AG08395 (cell line): ENCODE results near the gene GCC2.
"Not testable (repeated sequence)": the region's sequence is repeated elsewhere in the genome, so short reads cannot be mapped to it uniquely, and the experiment has no call there.

Source experiments
- DNase-seq: peaks from one replicate; pipeline ENCODE4 v3.0.0; 2012; ENCODE audit warnings: mixed read lengths, low spot score

The GCC2 gene

DNA sequence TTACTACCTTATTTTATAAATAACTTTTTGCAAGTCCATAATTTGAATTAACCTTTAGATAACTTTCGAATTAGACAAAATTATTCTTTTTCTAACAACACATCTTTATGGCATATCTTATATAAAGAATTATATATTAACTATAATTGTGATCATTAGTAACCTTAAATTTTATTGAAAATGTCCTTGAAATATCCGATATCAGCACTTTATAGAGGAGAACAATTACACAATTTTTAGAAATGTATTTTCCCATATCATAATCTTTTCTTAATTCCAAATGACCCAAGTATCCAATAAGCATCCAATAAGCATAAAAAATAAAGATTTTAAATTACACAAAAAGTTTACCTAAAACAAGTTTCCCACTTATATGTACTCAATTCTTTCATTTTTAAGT lies 7.3 kb upstream of the GCC2 start:
- DNase-seq = no peak

DNA sequence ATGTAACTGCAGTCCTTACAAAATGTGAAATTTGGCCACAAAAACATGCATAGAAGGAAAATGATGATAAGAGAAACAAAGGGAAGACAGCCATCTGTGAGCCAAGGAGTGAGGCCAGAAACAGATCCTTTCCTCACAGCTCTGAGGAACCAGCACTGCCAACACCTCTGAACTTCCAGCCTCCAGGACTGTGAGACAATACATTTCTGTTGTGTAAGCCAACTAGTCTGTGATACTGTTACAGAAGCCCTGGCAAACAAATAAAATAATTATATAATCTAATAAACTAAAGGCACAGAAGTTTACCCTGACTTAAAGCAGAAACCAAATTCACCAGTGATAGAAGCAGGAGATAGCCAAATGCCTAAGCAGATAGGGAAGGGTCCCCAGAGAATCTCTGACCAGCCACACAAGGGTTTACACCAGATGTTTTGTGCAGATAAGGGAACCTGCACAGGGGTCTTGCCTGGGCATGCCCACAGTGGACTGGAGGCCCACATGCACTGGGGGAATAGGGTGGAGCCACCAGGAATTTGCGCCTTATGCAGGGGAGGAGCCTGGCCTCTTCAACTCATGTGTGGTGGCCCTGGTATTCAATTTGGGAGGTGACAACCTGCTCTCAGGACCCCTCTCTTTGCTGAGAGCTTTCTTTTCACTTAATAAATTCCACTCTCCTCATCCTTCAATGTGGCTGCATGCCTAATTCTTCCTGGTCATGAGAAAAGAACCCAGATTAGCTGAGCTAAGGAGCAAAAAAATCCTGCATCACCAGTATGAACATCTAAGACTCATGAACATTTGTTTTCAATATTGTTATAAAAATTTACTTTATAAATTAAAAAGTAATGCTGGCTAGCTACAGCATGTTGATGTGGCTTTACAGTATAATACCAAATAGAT lies 3.8 kb upstream of the GCC2 start:
- DNase-seq = no peak

GRCh38 chr2:108446703-108447102 lies 2.3 kb upstream of the GCC2 start:
- DNase-seq = no peak

- no peak for DNase-seq
Measured at GRCh38 chr2:108447947-108448677, 894 bp upstream of the GCC2 start.

- peak; percentile 33 for DNase-seq
Measured at GRCh38 chr2:108449410-108450130, 564 bp downstream of the GCC2 start.

GRCh38 chr2:108450863-108451262 lies 1.9 kb downstream of the GCC2 start:
- DNase-seq = no peak

GRCh38 chr2:108451976-108452375 lies 3.0 kb downstream of the GCC2 start:
- DNase-seq = no peak

DNA sequence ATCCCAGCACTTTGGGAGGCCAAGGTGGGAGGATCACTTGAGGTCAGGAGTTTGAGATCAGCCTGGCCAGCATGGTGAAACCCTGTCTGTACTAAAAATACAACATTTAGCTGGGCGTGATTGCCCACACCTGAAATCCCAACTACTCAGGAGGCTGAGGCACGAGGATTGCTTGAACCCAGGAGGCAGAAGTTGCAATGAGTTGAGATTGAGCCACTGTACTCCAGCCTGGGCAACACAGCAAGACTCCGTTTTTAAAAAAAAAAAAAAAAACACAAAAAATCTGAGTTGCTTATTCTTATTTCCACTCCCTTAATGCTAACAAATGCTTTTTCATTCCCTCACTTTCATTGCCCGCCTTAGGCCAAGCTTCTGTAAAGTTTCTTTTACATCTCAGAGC lies 4.5 kb downstream of the GCC2 start:
- not testable (repeated sequence) for DNase-seq

- no peak for DNase-seq
Measured at GRCh38 chr2:108454440-108454839, 5.4 kb downstream of the GCC2 start.

DNA sequence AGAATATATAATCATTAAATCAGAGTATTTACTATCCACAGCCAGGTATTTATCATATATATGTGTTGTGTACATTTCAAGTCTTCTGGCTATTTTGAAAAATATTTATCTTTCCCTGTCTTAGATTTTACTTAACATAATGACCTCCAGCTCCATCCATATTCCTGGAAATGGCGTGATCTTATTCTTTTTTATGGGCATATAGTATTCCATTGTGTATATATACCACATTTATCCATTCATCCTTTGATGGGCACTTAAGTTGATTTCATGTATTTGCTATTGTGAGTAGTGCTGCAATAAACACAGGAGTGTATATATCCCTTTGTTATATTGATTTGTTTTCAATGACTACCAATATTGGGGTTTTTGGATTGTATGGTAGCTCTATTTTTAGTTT lies 6.6 kb downstream of the GCC2 start:
- no peak for DNase-seq

DNA sequence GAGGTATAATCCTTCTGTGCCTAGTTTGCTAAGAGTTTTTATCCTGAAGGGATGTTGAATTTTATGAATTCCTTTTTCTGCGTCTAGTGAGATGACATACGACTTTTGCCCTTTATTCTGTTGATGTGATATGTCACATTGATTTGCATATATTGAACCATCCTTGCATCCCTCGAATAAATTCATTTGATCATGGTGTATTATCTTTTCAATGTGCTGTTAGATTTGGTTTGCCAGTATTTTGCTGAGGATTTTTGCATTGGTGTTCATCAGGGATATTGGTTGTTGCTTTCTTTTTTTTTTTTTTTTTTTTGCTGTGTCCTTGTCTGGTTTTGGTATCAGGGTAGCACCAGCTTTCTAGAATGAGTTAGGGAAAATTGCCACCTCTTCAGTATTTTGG lies 9.1 kb downstream of the GCC2 start:
- no peak for DNase-seq

GRCh38 chr2:108459441-108459840 lies 10.4 kb downstream of the GCC2 start:
- DNase-seq = no peak

DNA sequence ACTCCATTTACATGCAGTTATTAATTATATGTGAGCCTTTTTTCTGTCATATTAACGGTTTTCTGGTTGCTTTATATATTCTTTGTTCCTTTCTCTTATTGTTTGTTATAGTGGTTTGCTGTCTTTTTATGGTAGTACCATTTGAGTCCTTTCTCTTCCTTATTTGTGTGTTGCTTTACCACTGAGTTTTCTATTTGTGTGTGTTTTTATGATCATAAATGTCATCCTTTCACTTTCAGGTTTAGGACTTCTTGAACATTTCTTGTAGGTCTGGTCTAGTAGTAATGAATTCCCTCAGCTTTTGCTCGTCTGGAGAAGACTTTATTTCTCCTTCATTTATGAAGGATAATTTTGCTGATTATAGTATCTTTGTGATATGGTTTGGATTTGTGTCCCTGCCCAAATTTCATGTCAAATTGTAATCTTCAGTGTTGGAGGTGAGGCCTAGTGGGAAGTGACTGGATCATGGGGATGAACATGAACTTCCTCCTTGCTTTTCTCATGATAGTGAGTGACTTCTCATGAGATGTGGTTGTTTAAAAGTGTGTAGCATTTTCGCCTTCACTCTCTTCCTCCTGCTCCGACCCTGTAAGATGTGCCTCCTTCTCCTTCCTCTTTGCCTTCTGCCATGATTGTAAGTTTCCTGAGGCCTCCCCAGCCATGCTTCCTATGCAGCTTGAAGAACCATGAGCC lies 11.5 kb downstream of the GCC2 start:
- DNase-seq = no peak

DNA sequence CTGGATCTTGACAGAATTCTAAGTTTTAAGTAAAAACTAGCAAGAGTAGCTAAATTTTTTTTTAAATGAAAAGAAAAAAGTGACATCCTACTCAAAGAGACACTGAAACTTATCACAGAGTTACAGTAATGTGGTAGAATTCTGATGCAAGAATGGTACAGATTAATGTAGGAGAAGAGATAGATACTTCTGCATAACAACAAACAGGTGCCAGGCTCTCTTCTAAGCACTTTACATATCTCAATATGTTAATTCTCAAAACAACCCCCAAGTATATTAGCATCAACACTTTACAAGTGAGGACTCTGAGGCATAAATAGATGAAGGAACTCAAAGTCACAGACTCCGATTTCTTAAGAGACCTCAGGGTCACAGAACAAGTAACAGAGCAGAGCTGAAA lies 28.1 kb downstream of the GCC2 start:
- DNase-seq = no peak

DNA sequence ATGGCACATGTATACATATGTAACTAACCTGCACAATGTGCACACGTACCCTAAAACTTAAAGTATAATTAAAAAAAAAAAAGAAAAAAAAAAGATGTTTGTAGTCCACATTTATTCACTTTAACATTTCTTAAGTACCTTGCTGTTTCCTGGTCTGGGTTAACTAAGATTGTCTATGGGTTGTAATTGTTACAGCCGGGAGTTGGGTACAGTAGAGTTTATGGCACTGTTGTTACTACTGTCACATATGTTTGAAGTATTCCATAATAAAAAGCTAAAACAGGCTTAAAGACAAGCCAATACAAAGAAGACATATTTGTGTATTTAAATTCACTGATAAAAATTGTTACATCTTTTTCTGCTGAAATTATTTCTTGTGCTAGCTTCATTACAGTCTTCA lies 36.2 kb downstream of the GCC2 start:
- no peak for DNase-seq

DNA sequence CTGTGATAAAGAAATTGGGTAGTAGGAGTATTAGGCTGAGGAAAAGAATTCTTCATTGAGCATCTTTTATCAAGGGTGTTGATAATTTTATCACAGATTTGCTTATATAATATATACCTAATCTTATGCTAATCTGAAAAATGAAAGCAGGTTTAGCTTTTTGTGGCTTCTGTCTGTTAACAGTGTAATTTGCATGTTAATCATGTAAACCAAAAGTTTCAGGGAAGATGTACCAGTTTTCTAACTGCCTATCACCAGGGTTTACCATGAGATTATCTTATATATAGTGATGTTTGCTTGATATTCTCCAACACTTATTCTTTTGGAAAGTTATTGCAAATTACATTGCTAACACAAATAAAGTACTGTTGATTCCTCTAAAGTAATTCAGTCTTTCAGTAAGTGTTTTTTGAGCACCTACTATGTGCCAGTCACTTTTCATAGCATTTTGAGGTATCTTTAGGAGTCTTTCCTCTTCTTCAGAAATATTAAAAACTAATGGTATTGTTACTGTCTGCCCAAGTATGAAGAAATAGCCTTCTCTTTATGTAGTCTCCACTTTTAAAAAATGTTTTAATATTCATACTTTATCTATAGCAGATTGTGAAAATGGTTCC lies 41.6 kb downstream of the GCC2 start:
- DNase-seq = no peak

- no peak for DNase-seq
Measured at GRCh38 chr2:108491848-108492247, 42.8 kb downstream of the GCC2 start.

- DNase-seq = peak; percentile 44
Measured at GRCh38 chr2:108492364-108492763, 43.4 kb downstream of the GCC2 start.

GRCh38 chr2:108496167-108496566 lies 47.2 kb downstream of the GCC2 start:
- not testable (repeated sequence) for DNase-seq

DNA sequence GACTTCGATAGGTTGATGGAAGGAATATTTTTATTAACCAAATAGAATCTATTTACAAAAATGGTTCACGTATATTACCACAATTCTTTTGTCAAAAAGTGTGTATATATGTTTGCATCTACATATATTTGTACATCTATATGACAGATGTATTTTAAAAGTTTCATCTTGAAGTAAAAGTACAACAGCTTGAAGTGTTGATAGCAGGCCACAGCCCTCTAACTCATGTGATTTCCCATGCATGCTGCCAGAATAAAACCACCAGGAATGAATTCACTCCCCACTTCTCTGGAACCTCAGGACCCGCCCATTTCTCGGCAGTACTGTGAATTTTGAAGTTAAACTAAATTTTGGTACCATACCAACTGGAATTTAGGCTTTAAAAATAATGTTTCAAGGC lies 58.6 kb downstream of the GCC2 start:
- DNase-seq = not testable (repeated sequence)

DNA sequence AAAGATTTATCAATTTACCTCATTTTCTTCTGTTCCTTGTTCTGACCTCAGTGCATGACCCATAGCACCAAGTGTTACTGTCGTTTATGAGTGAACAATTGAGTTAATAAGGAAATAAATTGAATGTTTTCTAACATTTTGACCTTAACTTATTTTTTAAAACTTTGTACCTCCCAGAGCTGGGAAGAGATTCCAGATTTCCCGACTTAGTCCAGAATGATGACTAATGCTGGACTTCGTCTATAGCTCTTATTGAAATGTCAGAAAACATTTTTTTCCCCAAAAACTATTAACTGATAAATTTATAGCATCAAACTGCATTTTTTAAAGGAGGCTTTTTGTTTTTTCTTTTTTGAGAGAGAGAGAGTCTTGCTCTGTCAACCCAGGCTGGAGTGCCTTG lies 63.4 kb downstream of the GCC2 start:
- DNase-seq = not testable (repeated sequence)

DNA sequence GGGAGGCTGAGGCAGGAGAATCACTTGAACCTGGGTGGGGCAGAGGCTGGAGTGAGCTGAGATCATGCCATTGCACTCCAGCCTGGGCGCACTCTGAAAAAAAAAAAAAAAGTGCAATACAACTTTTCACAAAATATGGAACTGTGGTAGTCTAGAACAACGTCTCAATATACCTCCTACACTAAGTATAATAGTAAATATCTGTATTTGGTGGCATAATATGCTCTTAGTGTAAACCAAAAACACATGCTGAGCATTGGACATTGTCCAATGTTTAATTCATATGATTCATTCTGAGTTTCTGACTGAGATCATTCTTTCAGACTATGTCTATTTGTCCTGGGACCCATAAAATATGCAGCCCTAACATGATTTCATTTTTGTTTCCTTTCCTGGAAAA lies 65.5 kb downstream of the GCC2 start:
- DNase-seq = not testable (repeated sequence)
